Umbilical cord (tissue), 2 donors: Measurements from ENCODE around the gene TPST2. TPM values are rescaled to one million over a fixed set of nuclear protein-coding genes. Genes with fewer than 3 reads are reported as not detected.

Experiments used
- DNase-seq: peaks from one replicate; pipeline ENCODE4 v3.0.0-alpha.2; 2015; ENCODE audit warnings: low spot score
- total RNA-seq: library from RNA; depleted of rRNA; stranded (reverse); fragments of >200 nt; gene quantifications from one replicate; pipeline ENCODE4 v1.2.3, GENCODE V29; 2014; ENCODE audit warnings: low replicate concordance; ENCODE audit not compliant: insufficient read depth

TPST2 gene
- total RNA-seq, 1 donor from 2014 or later = 9.9 TPM

DNA sequence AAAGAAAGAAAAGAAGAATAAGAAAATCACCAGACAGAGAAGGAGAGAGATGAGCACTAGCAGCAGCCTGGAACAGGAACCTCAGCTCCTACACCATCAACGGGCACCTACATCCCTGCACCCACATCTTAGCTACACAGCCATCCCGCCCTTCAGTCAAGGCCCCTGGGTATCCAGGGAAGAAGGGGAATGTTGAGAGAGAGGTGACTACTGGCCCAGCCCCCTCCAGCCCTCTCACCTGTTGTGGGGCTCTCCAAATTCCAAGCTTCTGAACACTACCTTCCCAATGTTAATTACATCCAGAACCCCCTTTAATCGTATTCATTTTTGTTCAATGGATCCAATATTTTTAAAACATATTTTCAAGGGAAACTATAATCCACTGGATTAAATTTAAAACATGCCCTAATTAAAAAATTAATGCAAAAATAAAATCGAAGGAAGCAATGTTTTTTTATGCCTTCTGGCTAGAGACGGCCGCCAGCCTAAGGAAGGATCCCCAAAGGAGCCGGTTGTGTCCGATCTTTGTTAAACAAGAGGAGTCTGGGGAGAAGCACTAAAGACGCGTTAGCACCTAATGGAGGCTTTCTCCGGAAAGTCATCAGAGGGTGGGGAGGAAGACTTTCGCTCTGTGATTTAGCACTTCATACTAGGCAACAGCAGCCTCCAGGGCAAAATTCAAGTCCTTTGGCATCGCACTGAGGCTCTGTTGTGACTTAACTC, 9.5 kb downstream of the TPST2 start:
- DNase-seq = no peak

DNA sequence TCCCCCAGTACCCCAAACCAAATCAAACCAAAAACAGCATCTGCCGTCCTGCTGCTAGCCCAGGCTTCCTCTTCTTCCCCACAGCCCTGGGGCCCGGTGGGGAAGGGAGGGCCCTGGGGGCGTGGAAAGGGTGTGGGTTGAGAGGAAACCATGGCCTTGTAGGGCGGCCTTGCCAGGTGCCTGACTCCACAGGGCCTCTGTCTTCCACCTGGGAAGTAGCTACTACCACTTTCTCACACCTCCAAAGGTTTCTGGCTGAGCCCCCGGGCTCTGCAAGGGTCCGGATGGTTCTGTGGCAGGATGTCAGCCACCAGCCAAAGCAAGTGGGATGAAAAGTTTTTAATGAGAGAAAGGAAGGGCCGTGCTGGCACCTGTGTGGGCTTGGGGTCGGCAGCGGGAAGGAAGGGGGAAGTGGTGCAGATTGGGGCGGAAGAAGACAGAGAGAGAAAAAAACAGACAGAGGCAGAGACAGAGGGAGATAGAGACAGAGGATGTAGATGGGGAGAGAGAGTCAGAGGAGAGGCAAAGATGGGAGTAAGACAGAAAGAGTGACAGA, 10.5 kb downstream of the TPST2 start:
- DNase-seq = no peak

DNA sequence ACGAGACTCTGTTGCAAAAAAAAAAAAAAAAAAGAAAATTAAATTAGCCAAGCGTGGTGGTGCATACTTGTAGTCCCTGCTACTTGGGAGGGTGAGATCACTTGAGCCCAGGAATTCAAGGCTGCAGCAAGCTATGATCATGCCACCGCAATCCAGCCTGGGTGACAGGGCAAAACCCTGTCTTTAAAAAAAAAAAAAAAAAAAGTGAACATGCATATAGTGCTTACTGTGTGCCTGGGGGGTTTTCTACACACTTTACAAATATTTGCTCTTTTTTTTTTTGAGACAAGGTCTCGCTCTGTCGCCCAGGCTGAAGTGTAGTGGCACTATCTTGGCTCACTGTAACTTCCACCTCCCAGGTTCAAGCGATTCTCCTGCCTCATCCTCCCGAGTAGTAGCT, 12.9 kb downstream of the TPST2 start:
- no peak for DNase-seq

DNA sequence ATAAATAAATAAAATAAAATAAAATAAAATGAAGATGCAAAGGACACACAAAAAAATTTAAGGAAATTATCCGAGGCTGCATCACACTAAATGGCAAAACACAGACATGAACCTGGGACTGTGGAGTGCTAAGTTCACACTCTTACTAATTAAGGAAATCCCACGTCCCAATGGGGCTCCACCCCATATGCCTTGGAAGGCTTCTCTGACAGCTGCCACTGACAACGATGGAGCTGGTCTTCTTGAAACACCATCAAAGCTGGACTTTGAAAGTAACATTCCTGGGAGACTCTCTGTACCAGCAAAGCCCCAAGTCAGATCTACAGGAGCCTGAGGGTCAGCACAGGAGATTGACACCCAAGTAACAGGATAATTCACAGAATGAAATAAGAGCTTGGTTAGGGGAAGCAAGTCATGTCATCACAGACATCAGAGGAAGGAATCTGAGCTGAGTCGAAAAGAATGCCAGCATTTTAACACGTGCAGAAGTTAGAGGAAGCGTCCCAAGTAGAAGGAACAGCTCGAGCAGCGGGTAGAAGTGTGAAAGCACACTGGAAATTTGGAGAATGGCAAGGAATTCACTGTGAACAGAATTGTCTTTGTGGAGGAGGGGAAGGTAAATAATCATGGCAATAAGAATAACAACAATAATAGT, 13.8 kb downstream of the TPST2 start:
- peak; percentile 24 for DNase-seq

DNA sequence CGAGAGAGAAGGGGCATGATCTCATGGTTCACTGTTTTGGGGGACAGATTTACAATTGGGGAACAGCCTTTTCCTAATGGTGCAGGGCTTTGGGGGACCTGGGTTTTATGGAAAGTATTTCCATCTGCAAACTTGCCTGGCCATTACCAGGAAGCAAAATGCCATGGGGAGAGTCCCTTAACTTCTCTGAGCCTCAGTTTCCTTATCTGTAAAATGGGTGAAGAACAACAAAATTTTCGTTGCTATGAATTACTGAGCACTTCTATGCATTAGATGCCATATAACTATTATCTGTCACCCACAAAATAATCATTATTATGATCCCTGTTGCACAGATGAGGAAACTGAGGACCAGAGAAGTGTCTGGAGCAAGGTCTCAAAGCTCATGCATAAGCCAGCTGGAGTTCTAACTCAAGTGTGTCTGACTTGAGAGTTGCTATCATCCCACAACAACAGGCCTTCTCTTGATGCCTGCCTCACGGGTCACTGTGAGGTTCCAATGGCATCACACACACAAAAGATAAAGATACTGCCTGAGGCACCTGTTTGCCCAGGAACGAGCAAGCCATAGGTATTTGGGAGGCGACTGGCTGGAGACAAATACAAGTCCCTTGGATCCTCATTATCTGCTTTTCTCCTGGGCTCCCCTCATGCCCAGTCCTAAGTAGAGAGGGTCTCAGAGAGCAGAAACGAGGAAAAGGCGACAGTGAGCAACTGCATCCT, 15.8 kb downstream of the TPST2 start:
- DNase-seq = no peak

DNA sequence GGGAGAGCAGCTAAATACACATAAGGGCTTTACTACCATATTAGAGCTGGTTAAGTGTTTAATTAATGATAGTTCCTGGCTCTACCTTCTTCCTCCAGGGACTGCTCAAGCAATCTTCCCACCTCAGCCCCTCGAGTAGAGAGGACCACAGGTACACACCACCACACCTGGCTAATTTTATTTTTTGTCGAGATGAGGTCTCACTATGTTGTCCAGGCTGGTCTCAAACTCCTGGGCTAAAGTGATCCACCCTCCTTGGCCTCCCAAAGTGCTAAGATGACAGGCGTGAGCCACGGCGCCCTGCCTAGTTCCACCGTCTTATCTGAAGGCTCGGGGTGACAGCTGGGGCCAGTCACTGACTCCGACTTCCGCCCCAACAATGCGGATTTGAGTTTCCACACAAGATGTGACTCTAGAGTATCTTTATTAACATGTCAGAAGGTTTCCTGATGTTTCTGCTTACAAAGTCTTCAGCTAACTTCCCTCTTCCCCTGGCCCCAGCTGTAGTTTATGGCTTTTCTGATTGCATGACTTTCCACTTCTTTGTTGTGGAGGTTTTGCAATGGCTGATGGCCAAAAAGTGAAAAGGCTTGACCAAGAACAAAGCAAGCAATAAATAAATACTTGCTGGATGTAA, 16.8 kb downstream of the TPST2 start:
- peak; percentile 75 for DNase-seq

DNA sequence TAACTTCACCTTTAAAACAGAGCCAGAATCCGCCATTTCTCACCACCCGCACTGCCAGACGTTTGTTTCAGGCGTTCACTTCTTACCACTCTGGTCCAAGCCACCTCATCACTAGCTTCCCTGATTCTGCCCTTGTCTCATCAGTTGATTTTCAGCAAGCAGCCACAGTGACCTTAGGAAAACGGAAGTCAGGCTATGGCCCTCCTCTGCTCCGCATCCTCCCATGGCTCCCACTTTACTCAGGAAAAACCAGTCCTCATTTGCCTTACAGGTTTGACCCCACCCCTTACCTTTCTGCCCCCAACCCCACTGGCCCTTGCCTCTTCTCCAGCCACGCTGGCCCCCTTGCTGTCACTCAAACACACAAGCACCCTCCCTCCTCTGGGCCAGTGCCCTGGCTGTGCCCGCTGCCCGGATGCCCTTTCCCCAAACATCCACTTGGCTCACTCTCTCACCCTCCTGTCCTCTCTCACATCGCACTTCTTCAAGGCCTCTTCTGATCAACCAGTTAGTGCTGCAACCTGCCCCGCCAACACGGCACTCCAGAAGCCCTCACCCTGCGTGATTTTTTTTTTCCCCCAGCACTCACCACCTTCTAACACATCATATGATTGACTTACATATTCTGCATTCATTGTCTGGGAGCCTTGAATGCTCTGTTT, 18.9 kb downstream of the TPST2 start:
- DNase-seq = no peak

DNA sequence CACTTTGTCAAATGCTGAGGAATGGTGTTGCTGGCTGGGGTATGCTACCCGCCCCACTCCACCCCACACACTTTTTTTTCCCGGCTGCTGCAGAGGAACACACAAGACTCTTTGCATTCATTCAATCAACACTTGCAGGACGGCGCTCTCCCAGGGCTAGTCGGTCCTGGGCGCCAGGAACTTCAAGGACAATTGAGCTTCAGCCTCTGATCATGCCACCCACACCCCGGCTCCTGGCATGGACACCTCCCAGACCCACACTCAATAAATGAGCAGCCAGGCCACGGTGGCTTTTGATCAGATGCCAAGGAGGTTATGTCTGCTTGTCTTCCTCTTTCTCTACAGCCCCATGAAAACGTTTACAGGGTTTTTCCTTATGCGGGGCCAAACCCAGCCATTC, 19.8 kb downstream of the TPST2 start:
- DNase-seq = no peak

DNA sequence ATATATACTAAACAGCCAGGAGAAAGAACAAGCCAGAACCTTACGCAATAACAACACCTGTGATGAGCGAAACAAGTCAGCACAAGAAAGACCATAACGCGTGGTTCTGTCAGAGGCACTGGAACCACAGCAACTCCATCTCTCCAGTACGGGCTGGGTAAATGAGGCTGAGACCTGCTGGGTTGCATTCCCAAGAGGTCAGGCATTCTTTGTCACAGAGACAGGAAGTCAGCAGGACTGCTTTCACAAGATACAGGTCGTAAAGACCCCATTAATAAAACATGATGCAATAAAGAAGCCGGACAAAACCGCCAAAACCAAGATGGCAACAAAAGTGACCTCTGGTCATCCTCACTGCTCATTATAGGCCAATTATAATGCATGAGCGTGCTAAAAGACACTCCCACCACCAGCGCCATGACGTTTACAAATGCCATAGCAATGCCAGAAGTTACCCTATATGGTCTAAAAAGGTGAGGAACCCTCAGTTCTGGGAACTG, 21.7 kb downstream of the TPST2 start:
- peak; percentile 69 for DNase-seq

DNA sequence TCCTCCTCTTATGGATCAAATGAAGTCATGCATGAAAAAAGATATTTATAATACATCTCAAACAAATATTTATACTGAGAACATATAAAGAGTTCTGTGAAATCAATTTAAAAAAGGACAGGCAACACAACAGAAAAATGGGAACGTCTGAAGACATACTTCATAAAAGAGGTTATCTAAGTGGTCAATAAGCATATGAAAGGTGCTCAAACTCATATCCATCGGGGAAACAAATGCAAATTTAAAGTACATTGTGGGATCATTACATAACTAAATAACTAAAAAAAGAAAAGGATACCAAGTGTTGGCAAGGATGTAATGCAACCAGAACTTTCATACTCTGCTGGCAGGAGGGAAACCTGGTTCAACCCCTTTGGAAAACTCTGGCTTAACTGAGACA, 22.3 kb downstream of the TPST2 start:
- DNase-seq = no peak

DNA sequence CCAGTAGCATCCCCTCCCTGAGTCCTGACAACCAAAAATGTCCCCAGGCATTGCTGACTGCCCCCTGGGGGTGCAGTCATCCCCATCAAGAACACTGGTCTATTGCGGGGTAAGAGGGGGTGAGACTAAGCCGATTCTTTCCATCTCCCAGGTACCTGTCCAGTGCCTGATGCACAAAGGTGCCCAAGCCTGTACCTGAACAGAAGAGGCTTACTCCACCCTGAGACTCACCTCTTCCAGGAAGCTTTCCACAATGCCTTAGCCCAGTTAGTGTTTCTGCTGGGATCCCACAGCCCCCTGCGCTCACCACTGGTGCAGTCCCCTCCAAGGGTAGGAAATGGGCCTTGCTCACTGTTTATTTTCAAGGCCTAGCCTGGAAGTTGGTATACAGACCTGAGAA, 22.9 kb downstream of the TPST2 start:
- DNase-seq = no peak

DNA sequence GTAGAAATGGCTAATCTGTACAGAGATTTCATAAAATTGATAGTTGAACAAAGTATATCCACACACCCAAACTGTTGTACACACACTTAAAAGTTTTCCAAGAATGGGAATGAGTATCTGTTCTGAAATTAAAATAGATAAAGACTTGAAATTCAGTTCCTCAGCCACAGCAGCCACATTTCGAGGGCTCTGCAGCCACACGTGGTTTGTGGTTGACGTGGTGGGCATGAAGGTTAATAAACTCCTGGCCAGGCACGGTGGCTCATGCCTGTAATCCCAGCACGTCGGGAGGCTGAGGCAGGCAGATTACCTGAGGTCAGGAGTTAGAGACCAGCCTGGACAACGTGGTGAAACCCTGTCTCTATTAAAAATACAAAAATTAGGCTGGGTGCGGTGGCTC, 24.0 kb downstream of the TPST2 start:
- DNase-seq = no peak

DNA sequence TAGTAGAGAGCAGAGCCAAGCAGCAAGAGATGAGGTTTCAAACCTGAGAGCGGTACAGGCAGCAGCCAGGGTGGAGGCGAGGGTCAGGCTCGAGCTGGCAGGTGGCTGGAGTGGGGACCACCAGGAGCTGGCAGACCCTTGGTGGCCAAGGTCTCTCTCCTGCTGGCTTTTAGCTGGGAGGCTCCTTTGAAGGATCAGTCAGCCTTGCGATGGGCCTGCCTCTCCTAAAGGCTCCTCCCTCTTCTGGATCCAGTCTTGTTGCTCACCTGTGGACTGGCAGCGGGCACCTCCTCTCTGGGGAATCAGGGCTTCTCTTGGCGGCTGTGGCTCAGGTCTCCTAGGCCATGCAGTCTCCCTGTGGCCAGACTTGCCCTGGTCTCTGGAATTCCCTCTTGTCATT, 24.8 kb downstream of the TPST2 start:
- no peak for DNase-seq

DNA sequence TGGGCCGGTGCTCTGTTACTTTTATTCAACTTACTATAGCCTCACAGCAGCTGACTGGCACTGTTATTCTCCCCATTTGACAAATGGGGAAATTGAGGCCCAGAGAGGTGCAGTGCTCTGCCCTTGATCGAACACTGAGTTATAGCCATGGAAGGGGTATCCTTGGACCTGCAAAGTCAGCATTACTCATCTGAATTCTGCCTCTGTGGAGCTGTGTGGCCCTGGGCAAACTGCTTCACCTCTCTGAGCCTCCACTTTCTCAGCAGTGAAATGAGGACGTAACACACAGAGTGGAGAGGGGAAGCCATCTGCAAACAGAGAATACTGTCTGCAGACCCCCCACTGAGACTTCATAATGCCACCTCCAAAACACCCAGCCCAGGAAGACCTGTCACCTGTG, 25.3 kb downstream of the TPST2 start:
- DNase-seq = no peak

DNA sequence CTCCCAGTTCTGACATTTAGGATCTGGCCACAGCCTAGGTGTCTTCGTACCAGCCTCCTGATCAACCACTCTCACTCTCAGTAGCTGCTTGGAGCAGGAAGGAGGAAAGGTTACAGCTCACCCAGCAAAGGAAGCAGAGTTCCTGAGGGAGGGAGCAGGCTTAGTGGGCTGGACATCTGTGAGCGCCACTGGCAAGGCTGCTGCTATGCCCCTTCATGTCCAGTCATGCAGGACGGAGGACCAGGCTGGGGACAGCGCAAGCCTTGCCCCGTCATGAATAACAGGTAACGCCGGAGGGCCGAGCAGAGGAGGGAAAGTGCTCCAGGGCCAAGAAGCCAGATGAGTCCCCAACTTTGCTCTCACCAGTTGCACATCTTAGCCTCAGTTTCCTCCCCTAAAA, 25.8 kb downstream of the TPST2 start:
- DNase-seq = no peak

DNA sequence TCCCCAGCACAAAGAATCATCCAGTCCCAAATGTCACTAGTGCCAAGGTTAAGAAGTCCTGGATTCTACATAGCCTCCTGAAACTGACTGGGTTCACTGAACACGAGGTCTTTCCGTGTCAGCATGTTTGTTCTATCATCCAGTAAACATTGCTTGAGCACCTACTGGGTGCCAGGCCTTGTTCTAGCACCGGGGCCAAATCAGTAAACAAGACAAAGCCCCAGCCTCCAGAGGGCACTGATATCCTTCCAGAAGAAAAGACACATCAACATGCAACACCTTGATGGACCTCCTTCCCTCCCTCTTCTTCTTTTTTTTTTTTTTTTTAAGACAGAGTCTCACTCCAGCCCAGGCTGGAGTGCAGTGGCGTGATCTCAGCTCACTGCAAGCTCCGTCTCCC, 26.9 kb downstream of the TPST2 start:
- DNase-seq = no peak

DNA sequence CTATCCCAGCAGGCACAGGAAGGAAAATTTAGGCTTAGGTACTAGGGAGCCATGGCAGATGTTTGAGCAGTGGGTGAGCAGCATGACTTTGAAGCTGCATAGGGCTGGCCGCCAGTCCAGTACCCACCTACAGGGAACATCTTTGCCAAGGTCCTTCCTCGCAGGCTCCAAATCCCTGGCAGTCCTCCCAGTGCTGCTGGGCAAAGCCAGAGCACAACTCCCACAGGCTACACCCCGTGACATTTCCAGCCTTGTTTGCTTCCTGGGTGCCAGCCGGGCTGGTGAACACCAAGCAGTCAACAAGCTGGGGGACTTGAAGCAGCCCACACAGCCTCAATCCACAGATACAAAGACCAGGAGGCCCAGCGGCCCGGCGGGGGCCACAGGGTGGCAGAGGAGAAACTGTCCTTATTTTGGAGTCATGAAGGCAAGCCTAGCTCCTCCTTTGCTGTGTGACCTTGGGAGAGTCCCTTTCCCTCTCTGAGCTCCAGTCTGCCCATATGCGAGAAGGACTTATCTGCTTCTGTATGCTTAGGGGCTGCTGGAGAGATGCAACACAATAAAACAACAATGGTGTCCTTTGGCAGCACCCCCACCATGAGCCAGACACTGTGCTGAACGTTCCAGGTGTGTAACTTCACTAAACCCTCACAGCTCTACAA, 28.0 kb downstream of the TPST2 start:
- no peak for DNase-seq

DNA sequence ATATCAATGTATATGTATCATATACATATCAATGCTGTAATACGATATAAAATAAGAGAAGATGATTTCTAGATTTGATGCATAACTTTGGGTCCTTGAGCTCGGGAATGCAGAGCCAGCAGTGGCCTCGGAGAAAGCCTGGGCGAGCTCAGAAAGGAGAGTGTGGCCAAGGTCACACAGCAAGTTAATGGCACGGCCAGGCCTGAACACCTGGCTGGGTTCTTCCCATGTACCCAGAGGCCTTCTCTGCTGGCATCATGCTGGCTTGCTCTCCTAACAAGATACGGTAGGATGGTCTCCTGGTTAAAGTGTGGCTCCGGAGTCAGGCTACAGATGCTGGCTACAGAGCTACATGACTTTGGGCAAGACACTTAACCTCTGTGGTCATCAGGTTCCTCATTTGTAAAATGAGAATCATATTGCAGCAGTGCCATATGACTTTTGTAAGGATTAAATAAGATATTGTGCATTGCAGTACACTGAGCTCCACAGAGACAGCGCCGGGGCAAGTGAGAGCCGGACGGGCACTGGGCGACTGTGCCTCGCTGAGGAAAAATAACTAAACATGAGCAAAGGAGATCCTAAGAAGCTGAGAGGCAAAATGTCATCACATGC, 29.9 kb downstream of the TPST2 start:
- no peak for DNase-seq

DNA sequence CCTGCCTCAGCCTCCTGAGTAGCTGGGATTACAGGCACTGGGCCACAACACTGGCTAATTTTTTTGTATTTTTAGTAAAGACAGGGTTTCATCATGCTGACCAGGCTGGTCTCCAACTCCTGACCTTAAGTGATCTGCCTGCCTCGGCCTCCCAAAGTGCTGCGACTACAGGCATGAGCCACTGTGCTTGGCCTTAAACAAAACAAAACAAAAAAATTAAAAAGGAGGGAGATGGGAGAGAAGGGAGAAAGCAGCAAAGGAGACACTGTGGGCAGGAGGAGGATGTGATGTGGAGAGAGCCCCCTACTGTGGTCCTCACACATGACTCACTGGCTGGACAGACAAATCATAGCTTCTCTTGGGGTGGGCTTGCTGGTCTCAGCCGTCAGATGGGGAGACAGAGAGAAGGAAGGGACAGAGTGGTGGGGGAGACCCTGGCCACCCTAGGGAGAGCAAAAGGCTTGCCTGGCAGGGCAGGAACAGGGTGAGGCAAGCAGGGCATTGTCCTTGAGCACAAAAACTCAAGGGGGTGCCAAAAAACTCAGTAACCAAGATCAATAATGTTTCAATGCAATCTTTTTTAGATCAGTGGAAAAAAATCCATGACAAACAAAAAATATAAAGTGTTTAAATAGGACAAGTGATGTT, 31.6 kb downstream of the TPST2 start:
- no peak for DNase-seq

DNA sequence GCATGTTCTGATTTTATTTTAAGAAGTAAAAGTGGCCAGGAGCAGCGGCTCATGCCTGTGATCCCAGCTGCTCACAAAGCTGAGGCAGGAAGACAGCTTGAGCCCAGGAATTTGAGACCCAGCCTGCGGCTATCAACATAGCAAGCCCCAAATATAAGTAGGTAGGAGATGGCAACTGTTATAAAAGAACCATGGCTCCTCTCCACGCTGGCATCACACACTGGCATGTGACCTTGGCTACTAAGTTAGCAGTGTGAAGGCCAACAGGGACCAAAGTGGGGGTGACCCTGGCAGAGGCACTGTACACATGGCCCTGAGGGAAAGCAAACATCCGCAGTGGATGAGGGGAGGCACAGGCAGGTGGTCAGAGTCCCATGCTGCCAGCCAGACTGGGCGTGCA, 33.0 kb downstream of the TPST2 start:
- DNase-seq = no peak
